Stimulated activated naive CD4-positive, alpha-beta T cell (primary cell): ENCODE data around the gene TMTC2.
"Not testable (repeated sequence)": the region's sequence is repeated elsewhere in the genome, so short reads cannot be mapped to it uniquely, and the experiment has no call there.

Source experiments
- DNase-seq, 6 experiments: peaks; one replicate each; lab custom pipeline; 2025; lab: John Stamatoyannopoulos, UW

The TMTC2 gene

DNA sequence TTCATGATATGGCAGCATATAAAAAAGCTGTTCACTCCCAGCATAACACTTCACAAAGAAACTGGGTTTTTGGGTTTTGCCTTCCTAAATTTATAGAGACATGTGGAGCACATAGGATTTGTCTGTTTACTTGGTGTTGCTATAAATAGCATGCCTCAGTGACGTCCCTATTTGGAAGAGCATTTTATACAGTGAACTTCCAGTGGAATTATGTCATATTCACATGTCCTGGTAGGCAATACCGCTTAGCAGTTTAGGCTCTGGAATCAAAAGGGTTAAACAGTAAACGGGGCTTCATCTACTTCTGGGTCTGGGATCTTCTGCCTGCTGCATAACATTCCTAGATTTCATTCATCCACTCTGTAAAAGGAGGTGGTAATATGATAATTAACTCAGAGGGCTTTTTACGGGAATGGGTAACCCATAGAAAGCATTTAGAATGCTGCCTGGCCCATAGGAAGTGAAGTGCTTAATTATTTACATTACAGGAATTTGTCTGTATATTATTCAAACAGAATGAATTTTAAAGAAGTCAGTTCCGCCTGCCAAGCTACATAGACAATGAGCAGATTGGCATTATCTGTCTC, 396.1 kb downstream of the TMTC2 start:
- no peak for DNase-seq

DNA sequence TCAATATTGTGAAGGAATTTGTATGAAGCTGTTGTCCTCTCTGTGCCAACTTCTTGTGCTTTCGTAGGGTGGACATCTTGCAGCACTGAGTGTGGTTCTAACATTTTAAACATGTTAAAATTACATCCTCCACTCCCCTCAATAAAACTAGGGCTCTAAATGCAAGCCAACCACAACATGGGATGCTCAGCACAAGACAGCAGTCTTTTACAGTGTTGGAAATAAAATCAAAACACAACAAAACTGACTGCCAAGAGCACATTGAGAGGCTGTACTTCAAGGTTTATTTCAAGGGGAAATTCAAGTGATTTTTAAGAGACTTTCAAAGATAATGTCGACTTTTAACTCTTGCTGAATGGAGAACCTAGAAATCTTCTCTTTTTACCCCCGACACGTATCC, 396.9 kb downstream of the TMTC2 start:
- no peak for DNase-seq

DNA sequence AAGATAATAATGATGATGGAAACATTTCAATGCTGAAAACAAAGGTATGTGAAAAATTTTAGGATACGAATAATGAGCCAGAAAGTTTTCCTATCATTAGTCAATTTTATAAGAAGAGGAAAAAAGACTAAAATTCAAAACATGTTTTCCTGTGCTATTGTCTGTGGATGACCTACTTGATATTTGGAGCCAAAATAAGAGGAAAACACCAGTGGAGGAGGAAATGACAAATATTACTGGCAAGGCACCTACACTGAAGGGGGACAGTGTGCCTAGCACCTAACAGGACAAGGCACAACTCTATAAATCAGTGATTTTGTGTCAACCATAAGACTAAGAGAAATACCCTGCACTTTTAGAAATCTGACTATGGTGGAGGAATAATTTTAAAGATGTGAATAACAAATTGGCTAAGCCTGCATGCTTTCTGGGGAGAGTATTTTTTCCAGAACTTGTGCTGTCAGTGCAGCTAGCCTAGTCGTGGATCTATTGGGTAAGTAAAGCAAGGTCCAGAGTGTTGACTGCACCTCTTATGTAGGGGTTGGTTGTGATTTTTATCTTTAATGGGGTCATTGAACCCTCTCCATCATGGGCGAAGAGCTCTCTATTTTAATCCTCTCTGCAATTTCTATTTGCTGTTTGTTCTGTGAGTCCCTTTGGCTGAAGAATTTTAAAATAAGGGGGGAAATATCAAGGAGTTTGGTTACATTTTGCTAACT, 398.0 kb downstream of the TMTC2 start:
- DNase-seq = no peak

DNA sequence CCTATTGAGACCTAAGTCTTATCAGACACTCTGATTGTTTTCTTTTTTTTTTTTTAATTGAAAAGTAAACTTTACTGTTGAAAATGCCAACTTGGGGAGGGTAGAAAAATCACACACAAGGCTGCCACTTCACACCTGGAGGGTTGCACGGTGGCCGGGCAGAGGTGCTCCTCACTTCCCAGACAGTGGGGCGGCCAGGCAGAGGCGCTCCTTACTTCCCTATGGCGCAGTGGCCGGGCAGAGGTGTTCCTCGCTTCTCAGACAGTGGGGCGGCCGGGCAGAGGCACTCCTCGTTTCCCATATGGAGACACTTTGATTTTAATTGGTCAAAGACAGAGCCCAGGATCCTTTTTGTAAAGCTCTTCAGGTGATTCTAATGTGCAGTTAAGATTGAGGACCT, 399.3 kb downstream of the TMTC2 start:
- no peak for DNase-seq

DNA sequence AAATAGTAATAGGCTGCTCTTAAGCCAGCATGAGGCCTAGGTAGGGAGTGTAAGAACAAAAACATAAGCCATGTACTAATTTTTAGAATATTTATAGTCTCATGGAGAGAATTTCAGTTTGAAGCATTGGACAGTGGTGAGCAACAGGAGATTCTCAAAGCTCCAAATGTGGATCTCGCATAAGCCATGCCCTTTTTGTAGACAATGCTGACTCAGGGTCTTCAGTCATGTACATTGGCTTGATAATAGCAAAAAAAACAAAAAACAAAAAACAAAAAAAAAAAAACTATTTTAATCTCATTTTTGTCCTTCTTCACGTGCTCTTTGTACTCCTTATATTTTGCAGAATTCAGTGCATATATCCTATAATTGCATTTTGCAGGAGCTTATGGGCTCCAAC, 402.9 kb downstream of the TMTC2 start:
- DNase-seq = no peak

DNA sequence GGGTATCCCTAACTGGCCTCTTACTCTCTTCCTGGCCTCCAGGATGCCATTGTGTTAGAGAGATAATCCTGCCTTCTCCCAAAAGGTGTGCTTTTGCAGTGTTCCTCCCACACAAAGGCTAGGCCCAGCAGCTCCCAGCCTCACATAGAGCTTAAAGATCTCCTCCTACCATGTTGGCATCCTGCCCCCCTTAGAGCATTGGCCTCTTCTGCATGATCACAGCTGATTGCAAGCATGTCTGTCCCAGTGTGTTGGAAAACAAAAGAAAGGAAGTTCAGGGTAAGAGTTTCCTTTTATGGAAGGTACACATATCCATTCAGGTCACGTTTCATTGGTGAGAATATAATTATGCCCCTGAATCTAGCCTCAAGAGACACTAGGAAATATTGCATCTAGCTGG, 405.4 kb downstream of the TMTC2 start:
- no peak for DNase-seq

DNA sequence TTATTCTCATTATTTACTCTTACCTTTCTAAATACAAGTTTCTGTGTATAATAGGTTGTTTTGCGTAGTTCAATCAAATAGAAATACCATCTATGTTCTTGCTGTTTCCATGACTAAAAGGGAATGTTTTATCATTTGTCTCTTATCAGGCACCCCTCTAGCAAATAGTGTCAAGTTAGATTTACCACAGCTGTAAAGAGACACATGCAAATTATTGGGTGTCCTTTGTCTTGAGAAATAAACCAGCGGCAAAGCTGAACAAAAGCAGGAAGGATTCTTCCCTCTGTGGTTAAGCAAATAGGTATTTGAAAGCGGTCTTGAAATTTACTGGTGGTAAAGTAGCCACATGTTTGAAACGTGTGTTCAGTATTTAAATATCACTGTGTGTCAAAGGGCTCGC, 405.9 kb downstream of the TMTC2 start:
- DNase-seq = no peak

DNA sequence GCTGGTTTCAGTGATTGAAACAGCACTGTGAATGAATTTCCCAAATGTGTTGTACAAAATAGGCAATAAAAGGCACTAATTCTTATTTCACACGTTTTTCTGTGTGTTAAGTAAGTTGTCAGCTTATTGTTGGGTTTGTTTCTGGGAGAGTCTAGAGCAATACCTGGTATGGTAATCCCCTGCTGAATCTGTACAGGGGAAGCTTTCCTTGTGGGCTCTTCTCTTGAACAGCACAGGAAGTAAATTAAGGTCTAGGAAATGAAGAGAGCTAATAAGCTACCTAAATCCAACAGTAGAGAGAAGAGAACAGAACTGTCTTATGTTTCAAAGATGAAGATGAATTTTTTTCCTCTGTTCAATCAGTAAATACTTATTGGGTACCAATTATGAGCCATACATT, 406.7 kb downstream of the TMTC2 start:
- no peak for DNase-seq

DNA sequence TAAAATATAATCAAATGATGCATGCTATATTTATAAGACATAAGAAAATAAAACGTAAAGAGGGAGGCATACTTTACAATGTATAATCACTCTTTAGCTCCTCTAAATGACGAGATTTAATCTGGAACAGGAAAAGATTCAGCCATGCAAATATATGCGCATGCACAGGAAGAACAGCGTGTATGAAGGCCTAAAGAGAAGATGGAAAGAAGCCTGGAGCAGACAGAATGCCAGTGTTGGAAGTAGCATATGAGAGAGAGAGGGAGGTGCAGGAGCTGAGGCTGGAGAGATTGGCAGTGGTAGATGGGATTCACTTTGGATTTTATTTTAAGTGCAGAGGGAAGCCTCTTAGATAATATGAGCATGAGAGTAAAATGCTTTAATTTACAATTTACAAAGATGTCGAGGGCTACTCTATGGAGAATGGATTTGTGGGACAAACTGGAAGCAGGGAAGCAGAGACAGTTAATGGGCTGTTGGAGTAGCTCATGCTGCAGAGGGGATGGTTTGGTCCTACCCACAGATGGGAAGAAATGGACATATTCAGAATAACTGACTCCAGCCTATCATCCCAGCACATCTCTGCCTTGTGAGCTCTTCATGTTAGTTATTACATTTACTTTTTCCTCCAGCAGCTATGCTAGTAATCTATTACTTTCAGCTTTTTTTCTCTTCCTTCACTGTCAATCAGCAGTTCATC, 411.1 kb downstream of the TMTC2 start:
- no peak for DNase-seq

DNA sequence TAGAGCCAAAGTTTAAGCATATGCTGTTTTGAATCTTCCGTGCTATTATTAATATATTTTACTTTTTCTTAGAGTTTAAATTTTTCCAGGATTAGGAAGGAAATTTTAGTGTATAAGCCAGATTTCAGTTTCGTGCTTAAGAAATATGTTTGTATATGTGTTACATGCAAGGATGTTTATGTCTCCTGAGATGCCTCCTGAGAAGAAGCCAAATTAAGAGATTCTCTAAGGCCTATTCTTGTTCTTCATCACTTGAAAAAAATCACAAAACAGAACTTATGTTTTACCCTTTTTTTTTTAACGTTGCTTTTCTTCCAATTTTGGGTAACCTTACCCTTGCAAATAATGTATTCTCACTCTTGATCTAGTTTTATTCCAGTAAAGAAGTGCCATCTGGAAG, 412.7 kb downstream of the TMTC2 start:
- DNase-seq = no peak

DNA sequence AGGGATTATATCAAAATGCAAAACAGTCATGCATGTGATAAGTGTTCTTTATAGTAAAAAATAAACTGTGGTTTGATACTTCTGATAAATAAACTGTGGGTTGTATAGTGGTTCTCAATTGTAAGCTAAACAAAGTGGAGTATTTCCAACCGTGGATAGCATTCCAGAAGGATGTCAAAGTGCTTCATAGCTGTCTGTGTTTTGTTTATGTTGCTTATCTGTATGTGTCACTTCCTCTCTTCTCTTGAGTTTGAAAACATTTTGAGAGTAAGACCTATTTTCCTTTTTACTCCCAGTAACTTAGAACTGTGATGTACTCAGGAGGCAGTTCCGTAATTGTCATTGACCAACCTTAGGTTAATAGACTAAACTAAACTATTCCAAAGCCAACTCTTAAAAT, 415.8 kb downstream of the TMTC2 start:
- DNase-seq = no peak

DNA sequence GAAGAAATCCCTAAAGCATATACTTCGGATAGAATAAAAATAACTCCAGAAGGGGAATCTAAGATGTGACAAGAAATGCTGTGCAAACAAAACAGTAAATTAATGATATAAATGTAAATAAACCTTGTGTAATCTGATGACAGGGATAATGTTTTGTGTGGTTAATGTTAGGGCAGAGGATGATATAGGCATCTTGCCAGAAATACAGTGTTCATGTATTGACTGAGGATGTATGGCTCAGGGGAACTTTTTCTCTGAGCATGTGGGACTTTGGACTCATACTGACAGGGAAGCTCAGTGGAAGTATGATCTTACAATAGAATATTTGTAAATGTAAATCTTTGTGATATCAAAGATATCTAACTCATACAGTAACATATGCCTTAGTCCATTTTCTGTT, 420.2 kb downstream of the TMTC2 start:
- no peak for DNase-seq

DNA sequence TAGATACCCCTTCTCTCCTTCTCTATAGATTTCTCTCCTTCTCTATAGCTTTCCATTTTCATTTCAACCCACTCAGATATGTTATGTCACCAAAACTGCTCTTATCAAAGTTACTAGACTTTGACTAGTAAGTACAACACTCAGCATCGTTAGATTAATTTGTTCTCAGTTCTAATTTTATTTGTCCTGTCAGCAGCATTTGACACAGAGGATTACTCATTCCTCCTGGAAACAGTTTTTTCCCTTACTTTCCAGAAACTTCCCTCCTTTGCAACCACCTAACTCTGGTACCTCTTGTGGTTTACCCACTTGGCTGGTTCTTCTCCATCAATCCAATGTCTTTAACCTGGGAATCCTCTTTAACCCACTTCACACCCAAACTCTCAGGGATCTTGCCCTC, 423.7 kb downstream of the TMTC2 start:
- DNase-seq = no peak

DNA sequence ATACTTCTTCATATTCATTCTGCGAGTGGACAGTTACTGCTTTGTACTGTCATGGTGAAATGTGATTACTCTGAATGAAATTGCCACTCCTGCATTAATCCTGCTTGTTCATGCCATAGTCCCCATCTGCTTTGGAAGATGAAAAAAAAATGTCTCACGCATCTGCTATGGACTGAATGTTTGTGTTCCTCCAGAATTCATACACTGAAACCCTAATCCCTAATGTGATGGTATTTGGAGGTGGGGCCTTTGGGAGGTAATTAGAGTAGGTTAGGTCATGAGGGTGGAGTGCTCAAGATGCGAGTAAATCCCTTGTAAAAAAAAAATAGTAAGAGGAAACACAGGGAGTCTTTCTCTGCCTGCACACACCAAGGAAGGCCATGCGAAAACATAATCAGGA, 427.2 kb downstream of the TMTC2 start:
- DNase-seq = no peak

DNA sequence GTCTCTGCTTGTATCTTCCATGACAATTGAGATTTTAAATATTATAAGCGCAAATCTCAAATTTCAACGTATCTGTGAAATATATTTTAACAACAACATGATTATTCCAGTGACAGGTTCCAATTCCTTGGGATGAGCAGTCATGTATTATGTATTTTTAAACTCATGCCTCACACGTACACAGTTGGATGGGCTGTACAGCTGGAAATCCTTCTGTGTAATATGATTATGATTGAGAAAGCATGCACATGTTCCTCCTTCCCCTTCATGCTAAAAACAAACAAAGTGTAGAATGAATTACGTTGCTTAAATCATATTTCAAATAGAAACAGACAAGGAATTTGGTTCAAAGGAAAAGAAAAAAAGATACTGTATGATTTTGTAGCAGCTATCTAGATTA, 428.3 kb downstream of the TMTC2 start:
- no peak for DNase-seq

DNA sequence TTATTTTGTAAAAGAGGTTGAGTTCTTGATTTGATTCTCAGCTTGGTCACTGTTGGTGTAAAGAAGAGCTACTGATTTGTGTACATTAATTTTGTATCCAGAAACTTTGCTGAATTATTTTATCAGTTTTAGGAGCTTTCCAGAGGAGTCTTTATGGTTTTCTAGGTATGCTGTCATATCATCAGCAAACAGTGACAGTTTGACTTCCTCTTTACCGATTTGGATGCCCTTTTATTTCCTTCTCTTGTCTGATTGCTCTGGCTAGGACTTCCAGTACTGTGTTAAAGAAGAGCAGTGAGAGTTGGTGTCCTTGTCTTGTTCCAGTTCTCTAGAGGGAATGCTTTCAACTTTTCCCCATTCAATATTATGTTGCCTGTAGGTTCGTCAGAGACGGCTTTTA, 431.2 kb downstream of the TMTC2 start:
- not testable (repeated sequence) for DNase-seq

DNA sequence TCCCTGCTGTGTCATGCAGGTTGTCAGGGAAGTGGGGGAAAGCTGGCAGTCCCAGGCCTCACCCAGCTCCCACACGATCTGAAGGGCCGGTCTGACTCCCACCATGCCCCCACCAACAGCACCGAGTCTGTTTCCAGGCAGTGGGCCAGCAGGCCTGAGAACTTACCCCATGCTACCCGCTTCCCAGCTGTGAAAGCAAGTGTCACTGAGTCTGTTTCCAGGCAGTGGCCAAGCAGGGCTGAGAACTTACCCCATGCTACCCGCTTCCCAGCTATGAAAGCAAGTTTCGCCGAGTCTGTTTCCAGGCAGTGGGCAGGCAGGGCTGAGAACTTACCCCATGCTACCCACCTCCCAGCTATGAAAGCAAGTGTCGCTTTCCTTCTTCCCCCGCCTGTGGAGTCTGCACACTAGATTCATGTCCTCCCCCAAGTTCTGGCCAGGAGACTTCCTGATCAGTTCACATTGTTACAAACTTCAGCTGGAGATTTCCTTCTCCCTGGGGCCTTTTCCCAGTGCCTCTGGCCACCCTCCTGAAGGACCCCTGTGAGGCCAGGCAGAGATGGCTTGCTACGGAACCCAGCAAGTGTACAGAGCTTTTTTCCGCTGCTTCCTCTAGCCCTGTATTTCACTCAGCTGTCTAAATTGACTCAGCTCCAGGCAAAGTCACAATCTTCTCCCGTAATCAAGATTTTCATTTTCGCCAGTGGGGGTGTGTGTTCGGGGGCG, 435.4 kb downstream of the TMTC2 start:
- DNase-seq = no peak

DNA sequence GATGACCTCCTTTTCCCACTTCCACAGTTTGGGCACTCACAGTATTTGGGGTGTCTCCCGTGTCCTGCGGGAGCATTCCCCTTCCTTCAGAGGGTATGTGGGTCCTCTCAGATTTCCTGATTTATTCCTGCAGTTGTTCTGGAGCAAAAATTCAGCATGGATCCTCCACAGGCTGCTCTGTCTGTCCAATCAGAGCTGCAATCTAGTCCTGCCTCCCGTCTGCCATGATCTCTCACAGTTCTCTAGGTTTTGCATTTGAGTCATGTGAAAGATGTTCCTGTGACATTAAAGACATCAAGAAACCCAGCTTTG, 435.9 kb downstream of the TMTC2 start:
- no peak for DNase-seq

DNA sequence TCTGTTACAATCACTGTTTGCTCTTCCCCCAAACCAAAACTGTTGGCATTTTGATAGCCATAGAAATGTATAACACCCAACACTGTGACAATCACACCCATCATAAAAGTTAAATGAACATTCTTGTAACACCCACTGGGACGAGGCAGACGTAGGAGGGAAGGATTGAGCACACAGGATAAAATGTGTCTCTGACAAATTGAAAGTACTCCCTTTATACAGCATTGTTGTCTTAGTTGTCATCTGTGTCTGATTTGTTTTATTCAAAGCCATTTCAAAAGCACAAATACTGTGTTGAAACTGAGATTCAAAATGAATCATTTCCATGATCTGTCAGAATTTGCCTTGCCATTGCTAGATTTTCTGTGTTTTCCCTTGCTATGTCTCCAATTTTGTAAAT, 436.3 kb downstream of the TMTC2 start:
- DNase-seq = no peak

DNA sequence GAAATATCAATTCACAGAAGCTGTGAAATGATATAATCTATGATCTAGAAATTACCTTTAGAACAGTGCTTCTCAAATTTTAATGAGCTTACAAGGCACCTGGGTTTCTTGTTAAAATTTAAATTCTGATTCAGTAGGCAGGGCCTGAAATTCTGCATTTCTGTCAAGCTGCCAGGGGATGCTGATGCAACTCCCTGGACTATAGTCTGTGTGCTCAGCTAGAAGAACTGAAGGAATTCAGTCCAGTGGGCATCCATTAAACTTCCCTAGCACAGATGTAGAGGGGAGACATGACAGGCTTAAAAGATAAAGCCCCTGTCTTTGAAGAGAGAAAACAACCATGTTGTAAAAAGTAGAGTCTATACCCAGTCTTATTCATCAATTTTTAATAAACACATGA, 441.8 kb downstream of the TMTC2 start:
- DNase-seq = no peak

DNA sequence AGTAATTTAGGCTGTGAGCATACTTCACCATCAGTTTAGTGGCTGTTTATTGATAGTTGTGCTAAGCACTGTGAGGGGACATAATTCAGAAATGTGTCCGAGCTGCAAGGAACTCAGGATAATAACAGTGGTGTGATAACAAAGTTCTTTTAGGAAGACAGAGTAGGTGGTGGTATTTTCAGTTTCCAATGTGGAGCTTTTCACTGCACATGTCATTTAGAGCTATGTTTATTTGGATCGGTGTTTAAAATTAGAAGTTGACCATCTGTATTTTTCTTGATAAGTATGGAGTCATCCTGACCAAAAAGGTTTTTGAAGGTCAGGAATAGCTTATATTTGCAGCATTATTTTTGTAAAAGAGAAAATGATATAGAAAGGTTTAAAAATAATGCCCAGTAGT, 443.5 kb downstream of the TMTC2 start:
- no peak for DNase-seq

DNA sequence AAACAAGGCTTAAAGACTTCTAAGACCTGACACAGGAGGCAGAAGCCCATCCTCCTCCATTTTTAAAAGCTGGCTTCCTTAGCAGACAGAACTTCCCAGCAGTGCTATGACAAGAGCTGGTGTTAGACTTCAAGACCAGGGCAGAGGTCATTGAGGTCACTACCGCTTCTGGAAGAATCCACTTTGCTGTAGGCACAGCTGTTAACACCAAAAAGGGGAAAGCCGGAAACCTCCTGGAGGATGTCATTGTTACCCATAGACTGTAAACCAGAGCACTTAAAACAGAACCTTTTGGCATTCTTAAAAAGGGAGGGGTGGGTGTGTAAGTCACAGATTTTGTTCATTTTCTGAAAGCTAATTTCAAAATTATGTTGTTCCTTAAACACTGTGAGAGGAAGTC, 445.7 kb downstream of the TMTC2 start:
- DNase-seq = no peak

DNA sequence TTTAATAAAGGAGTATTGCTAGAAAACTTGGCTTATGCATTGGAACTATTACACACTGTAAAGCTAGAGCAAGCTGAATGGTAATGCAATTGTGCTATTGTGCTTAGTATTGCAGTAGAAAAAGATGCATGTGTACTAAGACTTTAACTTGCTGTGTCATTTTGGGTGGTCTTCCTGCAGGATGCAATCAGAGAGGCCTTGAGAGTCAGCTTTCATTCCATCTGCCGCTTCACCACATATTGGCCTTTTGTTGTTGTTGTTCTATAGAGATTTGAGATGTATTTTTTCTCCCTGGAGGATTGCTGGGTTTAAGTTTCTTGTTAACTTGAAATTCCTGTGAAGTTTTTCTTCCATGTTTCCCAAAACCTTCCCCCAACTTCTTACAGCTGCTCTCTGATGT, 449.7 kb downstream of the TMTC2 start:
- no peak for DNase-seq
